Stimulated activated naive B cell treated with anti-CD40 and anti-IgM and Interleukin-4, amounts not matched to agents 10 μg/mL and 1 μg/mL and 100 μg/mL, for 72 hours (primary cell): ENCODE measurements around the gene ZNF212.

ENCODE experiments used
- ATAC-seq, 2 donors: fragments of 150-1000 bp; cut with Tn5 transposase; replicated peaks; 2 replicates each; pipeline ENCODE4 v1.10.0; 2021; ENCODE audit warnings: moderate library complexity in 1 of 2
- DNase-seq: peaks from one replicate; pipeline ENCODE4 v3.0.0; 2021
- H3K27ac Mint-ChIP-seq: one replicate; pipeline ENCODE4 v1.8.0; 2022; ENCODE audit warnings: mild to moderate bottlenecking, mixed read lengths
- H3K27me3 Mint-ChIP-seq, 2 donors: one replicate each; pipeline ENCODE4 v1.8.0; 2022; ENCODE audit warnings: mixed read lengths in 2 of 2
- H3K36me3 Mint-ChIP-seq, 2 donors: one replicate each; pipeline ENCODE4 v1.8.0; 2022; ENCODE audit warnings: mixed read lengths in 2 of 2, mild to moderate bottlenecking in 1 of 2
- H3K4me1 Mint-ChIP-seq, 2 donors: one replicate each; pipeline ENCODE4 v1.8.0; 2022; ENCODE audit warnings: mixed read lengths in 2 of 2, mild to moderate bottlenecking in 1 of 2
- H3K4me3 Mint-ChIP-seq, 2 donors: one replicate each; pipeline ENCODE4 v1.8.0; 2022; ENCODE audit warnings: mild to moderate bottlenecking in 2 of 2, mixed read lengths in 2 of 2, moderate library complexity in 1 of 2
- H3K9me3 Mint-ChIP-seq, 2 donors: one replicate each; pipeline ENCODE4 v1.8.0; 2022; ENCODE audit warnings: mixed read lengths in 2 of 2, mild to moderate bottlenecking in 1 of 2

The ZNF212 gene

DNA sequence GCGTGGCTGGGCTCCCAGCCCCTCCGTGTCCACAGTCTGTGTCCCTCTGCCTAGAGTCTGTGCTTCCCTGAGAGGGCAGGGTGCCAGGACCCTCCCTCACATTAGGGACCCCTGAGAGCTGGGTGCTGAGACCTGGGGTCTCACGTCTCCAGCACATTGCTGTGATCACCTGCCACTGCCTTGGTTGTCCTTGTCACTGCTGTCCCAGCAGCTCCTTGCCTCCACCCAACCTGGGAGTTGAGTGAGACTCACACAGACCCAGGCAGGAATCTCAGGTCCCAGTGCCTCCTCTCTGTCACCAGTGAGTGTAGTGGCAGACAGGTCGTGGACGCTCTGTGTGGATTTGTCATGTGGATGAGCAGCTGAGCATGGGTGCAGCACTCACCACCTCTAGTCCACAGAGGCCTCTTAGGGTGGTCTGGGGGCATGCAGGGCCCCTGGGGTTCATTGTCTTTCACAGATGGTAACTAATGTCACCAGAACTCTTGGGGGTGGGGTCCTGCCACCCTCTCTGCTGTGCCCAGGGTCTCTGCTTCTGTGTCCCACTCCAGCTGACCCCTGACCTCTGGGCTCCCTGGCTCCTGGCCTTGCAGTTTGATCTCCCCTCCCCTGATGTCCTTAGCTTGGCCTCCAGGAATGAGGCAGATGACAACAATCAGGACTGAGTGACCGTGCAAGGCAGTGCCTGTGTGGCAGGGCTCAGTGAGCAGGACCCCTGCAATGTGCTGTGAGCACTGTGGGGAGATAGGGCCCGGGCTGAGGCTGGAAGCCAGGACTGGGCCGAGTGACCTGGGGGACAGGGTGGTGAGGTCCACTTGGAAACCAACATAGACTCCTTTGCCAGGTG, 41.4 kb downstream of the ZNF212 start:
- DNase-seq (no peak), ATAC-seq (no peak)
- Mint-ChIP-seq H3K4me1 (peaks cover 15 to 21% of the 10 kb centered on the region in 2 donors), H3K27me3 (no peaks in the 10 kb centered on the region), H3K4me3 (no peak overlapping the region), H3K9me3 (no peaks in the 10 kb centered on the region), H3K36me3 (peaks cover 47 to 61% of the 10 kb centered on the region in 2 donors), H3K27ac (no peak overlapping the region)

DNA sequence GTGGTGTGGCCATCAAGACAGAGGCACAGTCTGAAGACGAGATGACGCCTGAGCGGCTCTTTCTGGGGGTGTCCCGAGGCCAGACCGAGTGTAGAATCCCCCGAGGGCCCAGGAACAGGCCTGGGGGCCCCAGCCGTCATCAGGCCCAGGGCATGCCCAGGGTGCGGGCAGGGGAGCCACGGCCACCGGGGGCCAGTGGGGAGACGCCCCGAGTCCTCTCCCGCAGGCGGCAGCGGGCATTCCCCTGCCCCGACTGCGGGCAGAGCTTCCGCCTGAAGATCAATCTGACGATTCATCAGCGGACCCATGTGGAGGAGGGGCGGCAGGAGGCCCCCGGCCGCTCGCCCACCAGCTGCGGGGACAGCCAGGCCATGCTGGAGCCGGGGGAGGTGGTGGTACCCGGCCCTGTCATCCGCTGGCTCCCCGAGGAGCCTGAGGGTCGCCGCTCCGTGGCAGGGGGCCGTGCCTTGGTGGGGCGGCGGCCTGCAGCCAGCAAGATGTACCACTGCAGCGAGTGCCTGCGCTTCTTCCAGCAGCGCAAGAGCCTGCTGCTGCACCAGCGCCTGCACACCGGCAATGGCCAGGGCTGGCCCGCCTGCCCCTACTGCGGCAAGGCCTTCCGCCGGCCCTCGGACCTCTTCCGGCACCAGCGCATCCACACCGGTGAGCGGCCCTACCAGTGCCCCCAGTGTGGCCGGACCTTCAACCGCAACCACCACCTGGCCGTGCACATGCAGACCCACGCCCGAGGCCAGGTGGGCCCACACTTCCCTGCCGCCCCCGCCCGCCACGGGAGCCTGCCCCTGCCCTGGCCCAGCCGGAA, 42.3 kb downstream of the ZNF212 start:
- H3K27ac Mint-ChIP-seq: no peak overlapping the region
- no peak for ATAC-seq
- H3K4me3 Mint-ChIP-seq: no peak overlapping the region

DNA sequence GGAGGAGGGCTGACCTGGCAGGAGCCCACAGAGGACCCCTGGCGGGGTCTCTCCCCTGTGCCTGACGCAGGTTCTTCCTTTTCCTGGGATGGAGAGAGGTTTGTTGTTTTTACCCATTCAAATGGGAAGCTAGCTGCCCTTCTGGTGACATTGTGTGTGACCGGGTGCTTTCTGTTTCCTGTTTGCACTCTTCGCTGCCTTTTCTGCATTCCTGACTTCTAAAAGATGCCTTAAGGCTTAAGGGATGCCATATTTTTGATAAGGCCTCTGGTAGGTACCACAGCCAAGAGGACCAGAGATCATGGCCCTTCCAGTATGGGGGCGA, 42.8 kb downstream of the ZNF212 start:
- ATAC-seq: no peak
- Mint-ChIP-seq H3K36me3 (peaks cover 40 to 53% of the 10 kb centered on the region in 2 donors), H3K9me3 (no peaks in the 10 kb centered on the region)

More for the DNA sequence above, 42.3 kb downstream of the ZNF212 start:
- Mint-ChIP-seq H3K27me3 (no peaks in the 10 kb centered on the region), H3K4me1 (peaks cover 19 to 29% of the 10 kb centered on the region in 2 donors), H3K36me3 (peaks cover 43 to 55% of the 10 kb centered on the region in 2 donors), H3K9me3 (no peaks in the 10 kb centered on the region)
- DNase-seq: no peak

DNA sequence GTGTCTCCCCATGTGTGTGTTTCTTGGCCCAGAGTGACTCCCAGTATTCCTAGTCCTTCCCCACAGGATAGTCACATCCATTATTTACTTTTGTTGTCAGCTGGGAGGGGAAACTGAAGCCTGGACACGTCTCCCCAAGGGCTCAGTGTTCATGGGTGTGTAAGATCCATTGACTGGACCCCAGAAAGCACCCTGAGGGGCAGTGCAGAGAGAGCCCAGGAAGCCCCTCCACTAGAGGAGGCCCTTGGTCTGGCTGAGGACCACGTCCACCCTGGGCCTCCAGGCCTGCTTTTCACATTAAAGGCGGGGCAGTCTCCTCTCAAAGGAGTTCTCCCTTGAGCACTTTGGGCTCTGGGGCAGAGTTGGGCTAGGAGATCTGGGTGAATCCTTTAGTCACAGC, 43.9 kb downstream of the ZNF212 start:
- H3K4me1 Mint-ChIP-seq: peaks cover 20 to 38% of the 10 kb centered on the region in 2 donors
- no peaks in the 10 kb centered on the region for H3K9me3 Mint-ChIP-seq
- no peaks in the 10 kb centered on the region for H3K27me3 Mint-ChIP-seq
- H3K27ac Mint-ChIP-seq: no peak overlapping the region
- no peak for ATAC-seq
- peaks cover 42 to 54% of the 10 kb centered on the region in 2 donors for H3K36me3 Mint-ChIP-seq
- DNase-seq: no peak
- H3K4me3 Mint-ChIP-seq: no peak overlapping the region

More for the DNA sequence above, 42.8 kb downstream of the ZNF212 start:
- H3K4me1 Mint-ChIP-seq: peaks cover 20 to 34% of the 10 kb centered on the region in 2 donors
- no peak for DNase-seq
- H3K27ac Mint-ChIP-seq: peak overlapping the region; percentile 25
- H3K4me3 Mint-ChIP-seq: no peak overlapping the region
- no peaks in the 10 kb centered on the region for H3K27me3 Mint-ChIP-seq

DNA sequence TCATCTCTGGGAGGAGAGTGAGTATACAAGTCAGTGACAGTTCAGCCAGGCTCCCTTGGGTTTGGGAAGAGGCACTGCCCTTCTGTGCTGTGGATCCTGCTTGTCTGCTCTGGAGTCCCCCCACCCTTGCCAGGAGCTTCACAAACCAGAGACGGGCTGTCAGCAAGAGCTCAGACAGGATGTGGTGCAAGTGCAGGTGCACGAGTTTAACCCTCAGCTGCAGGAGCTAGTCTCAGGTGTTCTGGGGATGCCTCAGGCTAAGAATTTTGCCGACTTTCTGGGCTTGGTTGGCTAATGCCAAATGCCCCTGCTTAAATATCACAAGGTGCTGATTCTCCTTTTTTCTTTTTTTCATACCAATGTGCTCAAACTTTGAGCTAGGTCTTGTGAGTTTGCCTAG, 44.9 kb downstream of the ZNF212 start:
- Mint-ChIP-seq H3K4me3 (peak overlapping the region in 1 of 2 donors; percentile 86), H3K27me3 (no peaks in the 10 kb centered on the region), H3K27ac (peak overlapping the region; percentile 17), H3K4me1 (peaks cover 20 to 38% of the 10 kb centered on the region in 2 donors), H3K36me3 (peaks cover 37 to 51% of the 10 kb centered on the region in 2 donors), H3K9me3 (no peaks in the 10 kb centered on the region)
- DNase-seq (no peak), ATAC-seq (no peak)

DNA sequence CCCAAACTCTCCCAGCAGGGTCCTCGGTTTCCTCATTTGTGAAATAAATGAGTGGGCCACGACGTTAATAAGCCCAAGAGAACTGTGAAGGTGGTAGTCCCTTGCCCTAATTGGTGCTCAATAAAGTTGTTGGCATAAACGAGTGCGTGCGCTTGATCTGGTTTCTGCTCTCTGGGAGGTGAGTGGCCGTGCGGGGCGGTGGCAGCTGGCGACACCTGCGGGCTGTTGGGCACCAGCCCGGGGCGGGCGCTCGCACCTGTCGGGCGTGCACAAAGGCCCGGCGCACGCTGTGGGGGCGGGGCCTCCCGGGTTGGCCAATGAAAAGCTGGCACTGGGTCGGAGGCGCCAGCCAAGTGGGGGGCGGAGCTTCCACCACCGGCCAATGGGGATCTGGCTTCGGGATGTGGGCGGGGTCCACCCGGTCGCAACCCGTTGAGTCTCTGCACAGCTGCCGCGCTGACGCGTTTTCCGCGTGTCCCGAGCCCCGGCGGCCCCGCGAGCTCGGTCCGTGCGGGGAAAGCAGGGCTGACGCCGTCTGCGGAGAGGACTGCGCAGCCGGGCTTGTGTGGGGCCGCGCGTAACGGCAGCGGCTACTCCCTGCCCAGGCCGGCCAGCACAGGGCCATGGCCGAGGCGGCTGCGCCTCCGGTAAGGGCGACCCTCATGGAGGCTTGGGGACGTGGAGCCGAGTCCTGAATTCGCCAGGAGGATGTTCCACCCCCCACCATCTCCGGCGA, 45.6 kb downstream of the ZNF212 start:
- H3K27ac Mint-ChIP-seq: peak overlapping the region; percentile 95
- no peaks in the 10 kb centered on the region for H3K27me3 Mint-ChIP-seq
- H3K36me3 Mint-ChIP-seq: peaks cover 39 to 50% of the 10 kb centered on the region in 2 donors
- peak overlapping the region; percentile 86 to 90 for H3K4me3 Mint-ChIP-seq
- H3K9me3 Mint-ChIP-seq: no peaks in the 10 kb centered on the region
- DNase-seq (peak; percentile 93), ATAC-seq (peak; percentile 94 to 97)
- H3K4me1 Mint-ChIP-seq: peaks cover 19 to 38% of the 10 kb centered on the region in 2 donors

DNA sequence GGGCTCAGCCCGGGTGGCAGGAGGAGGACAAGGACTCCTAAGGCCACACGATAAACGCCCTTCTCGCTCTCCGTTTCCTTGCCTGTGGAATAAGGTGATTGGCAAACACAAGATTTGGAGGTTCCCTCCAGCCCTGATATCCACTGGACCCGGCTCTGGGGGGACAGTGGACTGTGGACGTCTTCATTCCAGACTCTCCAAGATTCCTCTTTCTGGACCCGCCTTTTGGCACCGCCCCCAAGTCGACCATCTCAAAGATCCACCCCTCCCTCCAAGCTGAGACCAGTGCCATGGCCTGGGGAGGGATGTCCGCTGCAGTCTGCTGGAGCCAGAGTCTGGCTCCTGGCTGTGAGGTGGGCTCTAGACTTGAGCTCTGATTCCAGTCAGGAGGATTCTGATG, 46.2 kb downstream of the ZNF212 start:
- H3K4me1 Mint-ChIP-seq: peaks cover 19 to 38% of the 10 kb centered on the region in 2 donors
- no peaks in the 10 kb centered on the region for H3K9me3 Mint-ChIP-seq
- peak overlapping the region; percentile 92 for H3K27ac Mint-ChIP-seq

DNA sequence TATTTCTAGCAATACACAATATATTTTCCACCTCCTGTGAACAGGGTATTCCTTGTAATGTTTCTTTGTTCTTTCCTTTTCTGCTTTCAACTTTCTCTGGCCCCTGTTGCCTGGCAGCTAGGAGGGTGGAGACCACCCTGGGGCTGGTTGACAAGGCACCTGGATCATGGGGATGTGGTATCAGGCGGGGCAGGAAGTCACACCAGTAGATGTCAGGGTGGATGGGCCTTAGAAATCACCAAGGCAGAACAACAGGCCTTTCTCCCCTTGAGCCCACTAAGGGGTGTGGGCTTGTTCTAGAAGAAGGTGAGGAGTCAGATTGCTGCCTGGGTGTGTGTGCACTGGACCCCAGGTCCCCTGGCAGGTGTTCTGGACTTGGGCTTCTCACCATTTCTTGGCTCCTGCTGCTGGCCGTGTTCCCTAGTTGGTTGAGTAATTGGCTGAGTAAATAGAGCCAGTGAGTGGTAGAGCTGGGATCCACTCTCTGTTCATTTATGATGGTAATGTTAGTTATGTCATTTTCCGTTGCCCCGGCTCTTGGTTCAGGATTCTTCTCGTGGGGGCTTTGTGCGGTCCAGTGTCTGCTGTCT, 47.5 kb downstream of the ZNF212 start:
- no peak for ATAC-seq
- no peak overlapping the region for H3K4me3 Mint-ChIP-seq
- no peaks in the 10 kb centered on the region for H3K9me3 Mint-ChIP-seq
- H3K27ac Mint-ChIP-seq: no peak overlapping the region
- H3K36me3 Mint-ChIP-seq: peaks cover 34 to 42% of the 10 kb centered on the region in 2 donors
- H3K27me3 Mint-ChIP-seq: no peaks in the 10 kb centered on the region
- H3K4me1 Mint-ChIP-seq: peaks cover 19 to 38% of the 10 kb centered on the region in 2 donors
- DNase-seq: no peak

More for the DNA sequence above, 46.2 kb downstream of the ZNF212 start:
- Mint-ChIP-seq H3K36me3 (peaks cover 38 to 48% of the 10 kb centered on the region in 2 donors), H3K27me3 (no peaks in the 10 kb centered on the region), H3K4me3 (peak overlapping the region; percentile 86 to 90)
- ATAC-seq: peak; percentile 1 to 3
- DNase-seq: no peak

DNA sequence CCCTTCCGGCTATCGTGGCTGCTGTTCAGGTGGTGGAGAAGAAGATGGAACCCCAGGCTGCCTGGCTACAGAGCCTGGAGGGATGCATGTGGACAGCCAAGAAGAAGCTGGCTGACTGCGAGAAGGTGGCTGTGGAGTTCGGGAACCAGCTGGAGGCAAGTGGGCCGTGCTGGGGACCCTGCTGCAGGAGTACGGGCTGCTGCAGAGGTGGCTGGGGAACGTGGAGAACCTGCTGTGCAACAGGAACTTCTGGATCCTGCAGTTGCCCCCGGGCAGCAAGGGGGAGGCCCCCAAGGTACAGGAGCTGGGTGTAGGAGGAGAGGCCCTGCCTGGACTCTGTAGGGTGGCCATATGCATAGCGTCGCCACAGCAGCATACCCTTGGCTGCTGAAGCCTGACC, 48.2 kb downstream of the ZNF212 start:
- Mint-ChIP-seq H3K27ac (peak overlapping the region; percentile 3), H3K4me3 (no peak overlapping the region), H3K4me1 (peaks cover 19 to 38% of the 10 kb centered on the region in 2 donors), H3K27me3 (no peaks in the 10 kb centered on the region), H3K9me3 (no peaks in the 10 kb centered on the region), H3K36me3 (peaks cover 29 to 36% of the 10 kb centered on the region in 2 donors)
- no peak for DNase-seq
- no peak for ATAC-seq

DNA sequence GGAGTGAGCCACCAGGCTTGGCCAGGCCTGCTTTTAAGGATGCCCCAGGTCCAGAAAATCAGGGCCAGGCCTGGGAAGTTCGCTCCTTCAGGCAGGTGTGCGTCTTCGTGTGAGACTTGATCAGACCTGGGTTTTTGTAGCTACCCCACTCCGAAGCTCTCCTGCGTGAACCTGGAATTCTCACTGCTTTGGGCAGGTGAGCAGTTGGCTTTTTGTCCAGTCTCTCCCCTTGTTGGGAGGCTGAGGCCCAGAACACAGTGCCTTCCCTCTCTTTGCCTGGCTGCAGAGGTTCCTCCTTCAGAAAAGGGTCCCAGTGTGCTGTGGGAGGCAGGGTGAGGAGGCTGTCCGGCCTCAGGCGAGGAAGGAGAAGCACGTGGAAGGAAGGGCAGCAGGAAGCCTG, 49.8 kb downstream of the ZNF212 start:
- no peaks in the 10 kb centered on the region for H3K9me3 Mint-ChIP-seq
- H3K36me3 Mint-ChIP-seq: peaks cover 35 to 44% of the 10 kb centered on the region in 2 donors
- no peaks in the 10 kb centered on the region for H3K27me3 Mint-ChIP-seq
- ATAC-seq (no peak), DNase-seq (no peak)
- H3K4me3 Mint-ChIP-seq: no peak overlapping the region
- no peak overlapping the region for H3K27ac Mint-ChIP-seq
- H3K4me1 Mint-ChIP-seq: peaks cover 16 to 33% of the 10 kb centered on the region in 2 donors

DNA sequence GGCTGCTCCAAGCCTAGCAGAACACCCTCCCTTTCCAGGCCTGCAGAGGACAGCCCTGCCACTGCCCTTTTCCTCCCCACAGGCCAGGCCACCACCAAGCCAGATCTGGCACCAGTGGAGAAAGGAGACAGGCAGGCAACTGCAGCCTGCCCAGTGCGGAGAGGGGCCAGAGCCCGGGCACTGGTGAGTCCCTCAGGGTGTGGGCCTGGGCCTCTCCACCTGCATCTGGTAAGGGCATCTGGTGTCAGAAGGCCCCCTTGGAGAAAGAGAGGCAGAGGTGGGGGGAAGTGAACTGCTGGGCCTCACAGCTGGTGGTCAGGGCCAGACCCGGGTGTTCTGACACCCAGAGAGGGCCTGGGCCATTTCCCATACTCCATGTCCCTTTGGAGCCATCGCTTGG, 50.4 kb downstream of the ZNF212 start:
- no peak for ATAC-seq
- DNase-seq: no peak
- H3K9me3 Mint-ChIP-seq: no peaks in the 10 kb centered on the region
- H3K27ac Mint-ChIP-seq: no peak overlapping the region
- no peak overlapping the region for H3K4me3 Mint-ChIP-seq
- peaks cover 38 to 41% of the 10 kb centered on the region in 2 donors for H3K36me3 Mint-ChIP-seq
- no peaks in the 10 kb centered on the region for H3K27me3 Mint-ChIP-seq
- H3K4me1 Mint-ChIP-seq: peaks cover 12 to 27% of the 10 kb centered on the region in 2 donors

DNA sequence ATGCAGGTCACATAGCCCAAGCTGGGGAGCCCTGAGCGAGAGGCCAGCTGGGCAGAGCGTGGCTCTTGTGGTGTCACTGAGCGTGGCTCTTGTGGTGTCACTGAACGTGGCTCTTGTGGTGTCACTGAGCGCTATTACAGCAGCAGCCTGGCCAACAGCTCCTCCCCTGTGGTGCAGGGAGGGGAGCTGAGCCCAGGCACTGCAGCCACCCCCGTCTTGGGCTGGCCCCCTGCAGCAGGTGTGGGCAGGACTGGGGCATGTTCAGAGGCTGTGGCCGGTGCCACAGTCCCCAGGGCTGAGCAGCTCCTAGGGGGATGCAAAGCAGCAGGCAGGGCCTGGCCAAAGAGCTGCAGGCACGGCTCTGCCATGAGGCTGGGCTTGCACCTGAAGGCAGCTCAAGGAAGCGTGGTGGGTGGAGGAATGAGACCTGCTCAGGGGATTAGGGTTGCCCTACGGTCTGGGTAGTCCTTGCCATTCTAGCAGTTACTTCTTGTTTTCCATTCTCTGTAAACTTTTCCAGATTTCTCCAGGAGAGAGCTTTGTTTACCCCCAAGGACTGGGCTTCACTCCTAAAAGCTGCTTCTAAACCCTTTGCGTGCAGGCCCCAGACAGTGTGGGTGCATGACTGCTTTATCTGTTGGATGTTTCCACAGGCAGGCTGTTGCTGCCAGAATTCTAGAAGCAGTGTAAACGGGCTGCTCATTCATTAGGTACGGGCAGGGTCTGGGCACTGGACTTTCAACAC, 51.8 kb downstream of the ZNF212 start:
- Mint-ChIP-seq H3K36me3 (peaks cover 40 to 43% of the 10 kb centered on the region in 2 donors), H3K4me1 (peaks cover 3 to 14% of the 10 kb centered on the region in 2 donors), H3K9me3 (no peaks in the 10 kb centered on the region), H3K27ac (no peak overlapping the region), H3K4me3 (no peak overlapping the region), H3K27me3 (no peaks in the 10 kb centered on the region)
- DNase-seq (no peak), ATAC-seq (no peak)

DNA sequence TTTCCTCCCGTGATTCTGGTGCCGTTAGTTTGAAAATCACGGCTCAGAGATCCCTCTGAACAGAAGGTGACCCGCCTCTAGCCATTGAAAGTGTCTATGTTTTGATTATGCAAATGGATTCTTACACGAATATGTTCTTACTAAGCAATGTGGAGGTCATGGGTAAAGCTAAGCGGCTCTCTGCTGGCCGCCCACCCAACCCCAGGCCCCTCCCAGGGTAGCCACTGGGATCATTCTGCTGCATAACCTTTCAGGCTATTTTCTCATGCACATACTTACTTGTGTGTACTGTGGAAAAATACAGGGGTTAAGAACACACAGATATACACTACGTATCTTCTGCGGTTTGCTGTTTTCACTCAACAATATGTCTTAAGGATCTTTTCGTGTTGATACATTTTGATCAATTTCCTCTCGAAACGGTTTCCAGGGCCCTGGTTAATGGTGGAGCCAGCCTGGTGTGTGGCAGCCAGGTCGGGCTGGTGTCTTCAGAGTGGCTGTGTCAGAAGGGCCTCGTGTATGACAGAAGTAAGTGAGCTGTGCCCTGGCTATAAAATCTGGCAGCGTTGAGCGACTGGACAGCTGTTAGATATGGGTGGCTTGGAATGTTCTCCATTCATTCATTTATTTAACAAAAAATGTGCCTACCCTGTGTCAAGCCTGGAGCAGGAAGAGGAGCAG, 52.5 kb downstream of the ZNF212 start:
- no peaks in the 10 kb centered on the region for H3K9me3 Mint-ChIP-seq
- H3K27ac Mint-ChIP-seq: no peak overlapping the region
- no peaks in the 10 kb centered on the region for H3K27me3 Mint-ChIP-seq
- peaks cover 0 to 7% of the 10 kb centered on the region in 2 donors for H3K4me1 Mint-ChIP-seq
- ATAC-seq (no peak), DNase-seq (no peak)
- no peak overlapping the region for H3K4me3 Mint-ChIP-seq
- peaks cover 41 to 43% of the 10 kb centered on the region in 2 donors for H3K36me3 Mint-ChIP-seq
